ENCODE results near the gene GFM1.

DNA sequence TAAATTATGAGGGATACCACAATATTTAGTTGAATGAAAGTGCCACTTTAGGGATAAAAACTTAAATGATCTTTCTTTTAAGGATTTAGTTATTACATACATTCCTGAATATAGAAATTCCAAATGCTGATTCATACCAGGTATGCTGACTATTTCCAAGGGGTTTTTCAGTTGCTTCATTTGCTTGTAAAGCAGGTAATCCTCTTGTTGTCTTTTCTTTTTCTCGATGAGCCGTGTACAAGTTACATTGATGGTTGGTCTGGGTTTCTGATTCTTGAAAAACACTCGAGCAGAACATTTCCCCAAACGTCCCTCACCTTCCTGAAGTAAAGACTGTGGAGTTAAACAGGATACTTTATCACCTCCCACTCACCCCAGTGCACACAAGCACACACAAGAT is 66.3 kb downstream of the GFM1 start:
- TF ChIP-seq, protein P1, sequence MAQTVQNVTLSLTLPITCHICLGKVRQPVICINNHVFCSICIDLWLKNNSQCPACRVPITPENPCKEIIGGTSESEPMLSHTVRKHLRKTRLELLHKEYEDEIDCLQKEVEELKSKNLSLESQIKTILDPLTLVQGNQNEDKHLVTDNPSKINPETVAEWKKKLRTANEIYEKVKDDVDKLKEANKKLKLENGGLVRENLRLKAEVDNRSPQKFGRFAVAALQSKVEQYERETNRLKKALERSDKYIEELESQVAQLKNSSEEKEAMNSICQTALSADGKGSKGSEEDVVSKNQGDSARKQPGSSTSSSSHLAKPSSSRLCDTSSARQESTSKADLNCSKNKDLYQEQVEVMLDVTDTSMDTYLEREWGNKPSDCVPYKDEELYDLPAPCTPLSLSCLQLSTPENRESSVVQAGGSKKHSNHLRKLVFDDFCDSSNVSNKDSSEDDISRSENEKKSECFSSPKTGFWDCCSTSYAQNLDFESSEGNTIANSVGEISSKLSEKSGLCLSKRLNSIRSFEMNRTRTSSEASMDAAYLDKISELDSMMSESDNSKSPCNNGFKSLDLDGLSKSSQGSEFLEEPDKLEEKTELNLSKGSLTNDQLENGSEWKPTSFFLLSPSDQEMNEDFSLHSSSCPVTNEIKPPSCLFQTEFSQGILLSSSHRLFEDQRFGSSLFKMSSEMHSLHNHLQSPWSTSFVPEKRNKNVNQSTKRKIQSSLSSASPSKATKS (CRISPR knock-in tag; IDR thresholded peaks at IDR 0.05), result no peak
- TF ChIP-seq, protein P2, sequence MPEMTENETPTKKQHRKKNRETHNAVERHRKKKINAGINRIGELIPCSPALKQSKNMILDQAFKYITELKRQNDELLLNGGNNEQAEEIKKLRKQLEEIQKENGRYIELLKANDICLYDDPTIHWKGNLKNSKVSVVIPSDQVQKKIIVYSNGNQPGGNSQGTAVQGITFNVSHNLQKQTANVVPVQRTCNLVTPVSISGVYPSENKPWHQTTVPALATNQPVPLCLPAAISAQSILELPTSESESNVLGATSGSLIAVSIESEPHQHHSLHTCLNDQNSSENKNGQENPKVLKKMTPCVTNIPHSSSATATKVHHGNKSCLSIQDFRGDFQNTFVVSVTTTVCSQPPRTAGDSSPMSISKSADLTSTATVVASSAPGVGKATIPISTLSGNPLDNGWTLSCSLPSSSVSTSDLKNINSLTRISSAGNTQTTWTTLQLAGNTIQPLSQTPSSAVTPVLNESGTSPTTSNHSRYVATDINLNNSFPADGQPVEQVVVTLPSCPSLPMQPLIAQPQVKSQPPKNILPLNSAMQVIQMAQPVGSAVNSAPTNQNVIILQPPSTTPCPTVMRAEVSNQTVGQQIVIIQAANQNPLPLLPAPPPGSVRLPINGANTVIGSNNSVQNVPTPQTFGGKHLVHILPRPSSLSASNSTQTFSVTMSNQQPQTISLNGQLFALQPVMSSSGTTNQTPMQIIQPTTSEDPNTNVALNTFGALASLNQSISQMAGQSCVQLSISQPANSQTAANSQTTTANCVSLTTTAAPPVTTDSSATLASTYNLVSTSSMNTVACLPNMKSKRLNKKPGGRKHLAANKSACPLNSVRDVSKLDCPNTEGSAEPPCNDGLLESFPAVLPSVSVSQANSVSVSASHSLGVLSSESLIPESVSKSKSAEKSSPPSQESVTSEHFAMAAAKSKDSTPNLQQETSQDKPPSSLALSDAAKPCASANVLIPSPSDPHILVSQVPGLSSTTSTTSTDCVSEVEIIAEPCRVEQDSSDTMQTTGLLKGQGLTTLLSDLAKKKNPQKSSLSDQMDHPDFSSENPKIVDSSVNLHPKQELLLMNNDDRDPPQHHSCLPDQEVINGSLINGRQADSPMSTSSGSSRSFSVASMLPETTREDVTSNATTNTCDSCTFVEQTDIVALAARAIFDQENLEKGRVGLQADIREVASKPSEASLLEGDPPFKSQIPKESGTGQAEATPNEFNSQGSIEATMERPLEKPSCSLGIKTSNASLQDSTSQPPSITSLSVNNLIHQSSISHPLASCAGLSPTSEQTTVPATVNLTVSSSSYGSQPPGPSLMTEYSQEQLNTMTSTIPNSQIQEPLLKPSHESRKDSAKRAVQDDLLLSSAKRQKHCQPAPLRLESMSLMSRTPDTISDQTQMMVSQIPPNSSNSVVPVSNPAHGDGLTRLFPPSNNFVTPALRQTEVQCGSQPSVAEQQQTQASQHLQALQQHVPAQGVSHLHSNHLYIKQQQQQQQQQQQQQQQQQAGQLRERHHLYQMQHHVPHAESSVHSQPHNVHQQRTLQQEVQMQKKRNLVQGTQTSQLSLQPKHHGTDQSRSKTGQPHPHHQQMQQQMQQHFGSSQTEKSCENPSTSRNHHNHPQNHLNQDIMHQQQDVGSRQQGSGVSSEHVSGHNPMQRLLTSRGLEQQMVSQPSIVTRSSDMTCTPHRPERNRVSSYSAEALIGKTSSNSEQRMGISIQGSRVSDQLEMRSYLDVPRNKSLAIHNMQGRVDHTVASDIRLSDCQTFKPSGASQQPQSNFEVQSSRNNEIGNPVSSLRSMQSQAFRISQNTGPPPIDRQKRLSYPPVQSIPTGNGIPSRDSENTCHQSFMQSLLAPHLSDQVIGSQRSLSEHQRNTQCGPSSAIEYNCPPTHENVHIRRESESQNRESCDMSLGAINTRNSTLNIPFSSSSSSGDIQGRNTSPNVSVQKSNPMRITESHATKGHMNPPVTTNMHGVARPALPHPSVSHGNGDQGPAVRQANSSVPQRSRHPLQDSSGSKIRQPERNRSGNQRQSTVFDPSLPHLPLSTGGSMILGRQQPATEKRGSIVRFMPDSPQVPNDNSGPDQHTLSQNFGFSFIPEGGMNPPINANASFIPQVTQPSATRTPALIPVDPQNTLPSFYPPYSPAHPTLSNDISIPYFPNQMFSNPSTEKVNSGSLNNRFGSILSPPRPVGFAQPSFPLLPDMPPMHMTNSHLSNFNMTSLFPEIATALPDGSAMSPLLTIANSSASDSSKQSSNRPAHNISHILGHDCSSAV (CRISPR knock-in tag; IDR thresholded peaks at IDR 0.05; ENCODE audit: borderline replicate concordance), result no peak
- TF ChIP-seq RFX5 (IDR thresholded peaks at IDR 0.05; ENCODE audit: low read depth, low read length) (no peak), MED1 (CRISPR knock-in tag; IDR thresholded peaks at IDR 0.05) (no peak)
